ENCODE results near the gene NLRC3.

NLRC3 gene

DNA sequence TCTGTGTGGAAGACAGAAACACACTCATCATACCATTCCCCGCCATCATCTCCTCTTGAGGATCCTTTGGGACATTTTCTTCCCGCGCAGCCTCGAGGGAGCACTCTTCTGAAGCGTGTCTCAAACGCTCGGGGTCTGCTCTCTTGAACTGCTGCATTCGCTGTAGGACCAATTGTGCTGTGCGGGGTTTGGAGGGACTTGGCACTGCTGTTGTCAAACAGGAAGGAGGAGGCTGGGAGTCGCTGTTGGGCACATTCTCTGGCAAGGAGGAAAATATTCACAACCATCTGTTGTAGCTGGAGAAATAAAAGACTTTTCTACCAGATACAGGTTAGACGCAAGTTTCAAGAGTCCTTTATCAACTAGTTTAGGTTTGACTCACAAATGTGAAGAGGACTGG is 29.2 kb upstream of the NLRC3 start:
- no peak for DNase-seq (ENCODE audit: low read depth, low spot score)
- H3K4me3 ChIP-seq (ENCODE audit: insufficient read length, low read depth), result no peak overlapping the region
- peaks cover 51% of the 10 kb centered on the region for H3K36me3 ChIP-seq (ENCODE audit: insufficient read depth, insufficient read length, low read length)

DNA sequence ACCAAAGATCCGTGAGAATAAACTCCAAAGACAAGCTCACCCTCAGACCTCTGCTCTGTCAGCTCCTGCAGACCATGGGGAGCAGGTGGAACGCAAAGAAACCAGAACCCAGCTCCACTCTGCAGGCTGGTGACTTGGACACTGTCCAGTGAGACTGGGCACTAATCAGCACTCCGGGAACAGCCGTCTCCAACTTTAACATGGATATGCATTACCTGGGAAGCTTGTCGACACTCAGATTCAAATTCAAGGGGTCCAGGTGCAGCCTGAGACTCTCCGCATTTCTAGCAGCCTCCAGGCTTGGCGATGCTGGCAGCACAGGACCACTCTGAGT is 25.1 kb upstream of the NLRC3 start:
- Histone ChIP-seq H3K4me1 (ENCODE audit: insufficient read depth, insufficient read length) (no peaks in the 10 kb centered on the region), H3K27me3 (ENCODE audit: insufficient read depth, insufficient read length) (no peaks in the 10 kb centered on the region), H3K9ac (ENCODE audit: insufficient read length, low read depth) (no peak overlapping the region), H3K36me3 (ENCODE audit: insufficient read depth, insufficient read length, low read length) (peaks cover 83% of the 10 kb centered on the region), H3K4me3 (ENCODE audit: insufficient read length, low read depth) (no peak overlapping the region), H3K9me3 (ENCODE audit: insufficient read depth, low read length) (peaks cover 20% of the 10 kb centered on the region)
- DNase-seq (ENCODE audit: low read depth, low spot score), result no peak
- TF ChIP-seq YY1 (IDR thresholded peaks at IDR 0.05; ENCODE audit: insufficient read depth, insufficient read length), result no peak
- TF ChIP-seq SUZ12 (IDR thresholded peaks at IDR 0.05; ENCODE audit: extremely low read depth, insufficient read depth, insufficient read length), result no peak
- TF ChIP-seq ZNF274 (IDR thresholded peaks at IDR 0.05; ENCODE audit: low read depth, low read length), result no peak

More for the DNA sequence above, 29.2 kb upstream of the NLRC3 start:
- no peaks in the 10 kb centered on the region for H3K27me3 ChIP-seq (ENCODE audit: insufficient read depth, insufficient read length)
- no peak overlapping the region for H3K9ac ChIP-seq (ENCODE audit: insufficient read length, low read depth)
- TF ChIP-seq SUZ12 (IDR thresholded peaks at IDR 0.05; ENCODE audit: extremely low read depth, insufficient read depth, insufficient read length), result no peak
- no peak for TF ChIP-seq ZNF274 (IDR thresholded peaks at IDR 0.05; ENCODE audit: low read depth, low read length)
- TF ChIP-seq YY1 (IDR thresholded peaks at IDR 0.05; ENCODE audit: insufficient read depth, insufficient read length), result no peak
- no peaks in the 10 kb centered on the region for H3K4me1 ChIP-seq (ENCODE audit: insufficient read depth, insufficient read length)
- no peaks in the 10 kb centered on the region for H3K9me3 ChIP-seq (ENCODE audit: insufficient read depth, low read length)

DNA sequence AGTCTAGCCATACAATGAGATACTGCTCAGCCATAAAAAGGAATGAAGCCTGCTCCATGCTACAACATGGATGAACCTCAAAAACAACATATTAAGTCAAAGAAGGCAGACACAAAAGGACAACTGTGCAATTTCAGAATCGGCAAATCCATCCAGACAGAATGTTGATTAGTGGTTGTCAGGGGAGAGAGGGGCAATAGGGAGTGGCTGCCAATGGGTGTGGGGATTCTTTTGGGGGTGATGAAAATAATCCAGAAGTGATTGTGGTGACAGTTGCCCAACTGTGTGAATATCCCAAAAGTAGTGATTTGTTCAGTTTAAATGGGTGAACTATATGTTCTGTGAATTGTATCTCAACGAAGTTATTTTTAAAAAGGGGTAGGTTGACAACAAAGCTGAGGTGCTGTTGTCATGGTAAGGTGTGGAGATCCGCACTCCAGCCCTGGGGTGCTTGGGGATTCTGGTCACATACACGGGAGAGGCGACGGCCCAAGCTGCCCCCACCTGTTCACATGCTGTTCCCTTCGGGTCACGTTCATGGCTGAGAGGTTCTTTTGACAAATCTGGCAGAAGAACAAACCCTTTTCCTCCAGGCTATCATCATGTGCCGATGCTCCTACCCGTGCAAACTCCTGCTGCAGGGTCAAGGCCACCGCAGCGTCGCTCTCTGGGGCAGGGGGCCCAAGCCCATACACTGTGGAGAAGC is 24.6 kb upstream of the NLRC3 start:
- Histone ChIP-seq H3K27me3 (ENCODE audit: insufficient read depth, insufficient read length) (no peaks in the 10 kb centered on the region), H3K9ac (ENCODE audit: insufficient read length, low read depth) (no peak overlapping the region), H3K9me3 (ENCODE audit: insufficient read depth, low read length) (peaks cover 20% of the 10 kb centered on the region), H3K4me1 (ENCODE audit: insufficient read depth, insufficient read length) (no peaks in the 10 kb centered on the region), H3K36me3 (ENCODE audit: insufficient read depth, insufficient read length, low read length) (peaks cover 81% of the 10 kb centered on the region), H3K4me3 (ENCODE audit: insufficient read length, low read depth) (no peak overlapping the region)
- TF ChIP-seq ZNF274 (IDR thresholded peaks at IDR 0.05; ENCODE audit: low read depth, low read length) (no peak), SUZ12 (IDR thresholded peaks at IDR 0.05; ENCODE audit: extremely low read depth, insufficient read depth, insufficient read length) (no peak), YY1 (IDR thresholded peaks at IDR 0.05; ENCODE audit: insufficient read depth, insufficient read length) (no peak)
- no peak for DNase-seq (ENCODE audit: low read depth, low spot score)

DNA sequence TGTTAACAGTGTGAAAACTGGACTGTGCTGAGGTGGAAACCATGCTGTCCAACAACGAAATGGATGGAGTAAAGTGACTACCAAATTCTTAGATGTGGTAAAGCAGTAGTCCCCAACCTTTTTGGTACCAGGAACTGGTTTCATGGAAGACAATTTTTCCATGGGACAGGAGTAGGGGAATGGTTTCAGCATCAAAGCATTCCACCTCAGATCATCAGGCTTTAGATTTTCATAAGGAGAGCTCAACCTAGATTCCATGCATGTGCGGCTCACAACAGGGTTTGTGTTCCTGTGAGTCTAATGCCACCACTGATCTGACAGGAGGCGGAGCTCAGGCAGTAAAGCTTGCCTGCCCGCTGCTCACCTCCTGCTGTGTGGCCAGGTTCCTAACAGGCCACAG is 22.7 kb upstream of the NLRC3 start:
- no peaks in the 10 kb centered on the region for H3K27me3 ChIP-seq (ENCODE audit: insufficient read depth, insufficient read length)
- peaks cover 89% of the 10 kb centered on the region for H3K36me3 ChIP-seq (ENCODE audit: insufficient read depth, insufficient read length, low read length)
- no peaks in the 10 kb centered on the region for H3K4me1 ChIP-seq (ENCODE audit: insufficient read depth, insufficient read length)
- no peak overlapping the region for H3K4me3 ChIP-seq (ENCODE audit: insufficient read length, low read depth)
- peaks cover 20% of the 10 kb centered on the region for H3K9me3 ChIP-seq (ENCODE audit: insufficient read depth, low read length)
- H3K9ac ChIP-seq (ENCODE audit: insufficient read length, low read depth), result no peak overlapping the region
- no peak for DNase-seq (ENCODE audit: low read depth, low spot score)
- no peak for TF ChIP-seq ZNF274 (IDR thresholded peaks at IDR 0.05; ENCODE audit: low read depth, low read length)
- TF ChIP-seq YY1 (IDR thresholded peaks at IDR 0.05; ENCODE audit: insufficient read depth, insufficient read length), result no peak
- no peak for TF ChIP-seq SUZ12 (IDR thresholded peaks at IDR 0.05; ENCODE audit: extremely low read depth, insufficient read depth, insufficient read length)

DNA sequence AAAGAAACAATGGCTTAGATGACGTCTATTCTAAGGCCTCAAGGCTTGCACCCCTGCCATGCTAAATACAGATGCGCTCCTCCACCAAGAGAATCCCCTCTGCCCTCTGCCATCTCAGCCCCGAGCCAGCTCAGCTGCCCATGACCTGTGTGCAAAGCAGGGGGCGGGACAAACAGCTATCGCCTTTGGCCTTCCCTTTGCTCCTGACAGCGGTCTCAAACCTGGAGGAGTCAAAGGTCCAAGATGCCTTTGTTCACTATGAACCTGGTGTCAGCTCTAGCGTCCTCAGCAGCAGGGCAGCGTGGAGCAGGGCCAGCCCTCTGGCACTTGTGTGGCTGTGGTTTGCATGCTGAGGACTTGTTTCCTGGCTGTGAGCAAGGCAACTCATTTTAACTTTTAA is 21.9 kb upstream of the NLRC3 start:
- DNase-seq (ENCODE audit: low read depth, low spot score), result no peak
- peaks cover 93% of the 10 kb centered on the region for H3K36me3 ChIP-seq (ENCODE audit: insufficient read depth, insufficient read length, low read length)
- H3K4me1 ChIP-seq (ENCODE audit: insufficient read depth, insufficient read length), result no peaks in the 10 kb centered on the region
- no peak overlapping the region for H3K9ac ChIP-seq (ENCODE audit: insufficient read length, low read depth)
- H3K9me3 ChIP-seq (ENCODE audit: insufficient read depth, low read length), result peaks cover 20% of the 10 kb centered on the region
- TF ChIP-seq SUZ12 (IDR thresholded peaks at IDR 0.05; ENCODE audit: extremely low read depth, insufficient read depth, insufficient read length), result no peak
- no peak for TF ChIP-seq YY1 (IDR thresholded peaks at IDR 0.05; ENCODE audit: insufficient read depth, insufficient read length)
- TF ChIP-seq ZNF274 (IDR thresholded peaks at IDR 0.05; ENCODE audit: low read depth, low read length), result no peak
- no peaks in the 10 kb centered on the region for H3K27me3 ChIP-seq (ENCODE audit: insufficient read depth, insufficient read length)
- no peak overlapping the region for H3K4me3 ChIP-seq (ENCODE audit: insufficient read length, low read depth)

DNA sequence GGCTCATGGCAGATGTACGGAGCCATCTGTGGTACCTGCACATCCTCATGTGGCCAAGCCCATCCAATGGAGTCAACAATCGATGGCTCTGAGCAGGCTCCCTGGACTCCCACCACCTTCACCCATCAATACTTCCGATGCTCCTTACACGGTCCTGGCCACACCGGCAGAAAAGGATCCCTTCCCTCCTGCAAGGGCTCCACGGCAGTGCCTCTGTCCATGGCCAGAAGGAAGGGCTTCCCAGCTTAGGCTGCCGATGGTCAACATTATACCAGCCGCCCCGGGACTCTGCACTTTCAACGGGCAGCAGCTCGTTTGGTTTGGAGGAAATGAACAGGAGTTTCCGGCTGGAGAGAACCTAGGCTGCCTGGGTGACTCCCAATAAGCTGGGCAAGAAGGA is 21.0 kb upstream of the NLRC3 start:
- Histone ChIP-seq H3K36me3 (ENCODE audit: insufficient read depth, insufficient read length, low read length) (peaks cover 86% of the 10 kb centered on the region), H3K27me3 (ENCODE audit: insufficient read depth, insufficient read length) (no peaks in the 10 kb centered on the region), H3K9me3 (ENCODE audit: insufficient read depth, low read length) (peaks cover 20% of the 10 kb centered on the region), H3K4me3 (ENCODE audit: insufficient read length, low read depth) (no peak overlapping the region), H3K9ac (ENCODE audit: insufficient read length, low read depth) (no peak overlapping the region), H3K4me1 (ENCODE audit: insufficient read depth, insufficient read length) (no peaks in the 10 kb centered on the region)
- DNase-seq (ENCODE audit: low read depth, low spot score), result no peak
- TF ChIP-seq SUZ12 (IDR thresholded peaks at IDR 0.05; ENCODE audit: extremely low read depth, insufficient read depth, insufficient read length) (no peak), ZNF274 (IDR thresholded peaks at IDR 0.05; ENCODE audit: low read depth, low read length) (no peak), YY1 (IDR thresholded peaks at IDR 0.05; ENCODE audit: insufficient read depth, insufficient read length) (no peak)

DNA sequence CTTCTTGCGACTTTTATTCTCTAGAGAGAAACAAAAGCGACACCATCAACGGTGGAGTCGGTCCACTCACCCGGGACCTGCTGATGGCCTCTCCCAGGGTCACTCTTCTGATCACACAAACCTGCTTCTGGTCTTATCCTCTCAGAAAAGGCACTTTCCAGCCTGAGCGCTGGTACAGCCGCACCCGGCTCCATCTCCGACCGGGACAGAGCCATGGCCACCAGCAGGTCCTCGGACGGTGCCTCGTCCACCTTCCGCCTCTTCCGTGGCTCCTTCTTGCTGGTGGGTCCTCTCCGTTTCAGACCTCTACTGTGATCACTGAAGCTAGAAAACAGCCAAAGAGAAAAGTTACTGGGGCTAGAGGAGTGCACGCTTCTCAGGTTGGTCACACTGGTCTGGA is 20.5 kb upstream of the NLRC3 start:
- H3K9me3 ChIP-seq (ENCODE audit: insufficient read depth, low read length), result peaks cover 20% of the 10 kb centered on the region
- TF ChIP-seq YY1 (IDR thresholded peaks at IDR 0.05; ENCODE audit: insufficient read depth, insufficient read length), result no peak
- TF ChIP-seq ZNF274 (IDR thresholded peaks at IDR 0.05; ENCODE audit: low read depth, low read length), result no peak
- TF ChIP-seq SUZ12 (IDR thresholded peaks at IDR 0.05; ENCODE audit: extremely low read depth, insufficient read depth, insufficient read length), result no peak
- H3K36me3 ChIP-seq (ENCODE audit: insufficient read depth, insufficient read length, low read length), result peaks cover 83% of the 10 kb centered on the region
- no peaks in the 10 kb centered on the region for H3K27me3 ChIP-seq (ENCODE audit: insufficient read depth, insufficient read length)
- DNase-seq (ENCODE audit: low read depth, low spot score), result no peak
- H3K9ac ChIP-seq (ENCODE audit: insufficient read length, low read depth), result no peak overlapping the region
- H3K4me3 ChIP-seq (ENCODE audit: insufficient read length, low read depth), result no peak overlapping the region
- H3K4me1 ChIP-seq (ENCODE audit: insufficient read depth, insufficient read length), result no peaks in the 10 kb centered on the region
